ENCODE measurements around the gene DNASE1L3.

Gene DNASE1L3

DNA sequence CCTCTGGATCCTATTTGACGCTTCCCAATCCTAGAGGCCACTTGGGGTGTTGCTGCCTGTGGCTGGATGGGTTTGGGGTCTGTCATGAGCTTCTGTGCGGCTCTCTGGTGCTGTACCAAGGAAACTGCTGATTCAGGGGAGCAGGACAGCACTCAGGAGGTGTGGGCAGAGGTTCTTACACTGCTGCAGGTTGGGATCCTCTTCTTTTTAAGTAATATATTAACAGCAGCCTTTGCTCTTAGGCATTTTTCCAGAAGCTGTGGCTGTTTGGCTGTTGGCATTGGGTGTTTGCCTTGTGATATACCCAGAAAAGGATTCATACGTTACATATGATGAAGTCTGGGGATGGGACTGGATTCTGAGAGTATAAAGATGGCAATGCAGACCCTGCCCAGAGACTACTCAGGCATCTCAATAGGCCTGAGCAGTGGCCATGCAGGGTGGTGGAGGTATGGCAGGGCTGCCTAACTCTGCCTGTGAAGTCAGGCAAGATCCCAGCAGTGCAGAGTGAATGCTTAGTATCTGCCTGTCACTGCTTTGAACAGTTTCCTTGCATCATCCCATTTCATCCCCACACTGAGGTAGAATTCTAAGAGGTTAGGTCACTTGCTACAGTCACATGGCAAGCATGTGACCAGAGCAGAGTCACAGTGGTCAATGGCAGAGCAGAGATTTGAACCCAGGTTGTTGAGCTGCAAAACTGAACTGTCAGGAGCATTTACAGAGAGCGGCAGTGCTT lies 30.7 kb upstream of the DNASE1L3 start:
- no peak for DNase-seq (ENCODE audit: low read depth)
- H3K4me3 ChIP-seq (replicated peaks; ENCODE audit: low read depth, low read length), result no peak overlapping the region
- TF ChIP-seq, protein P1, sequence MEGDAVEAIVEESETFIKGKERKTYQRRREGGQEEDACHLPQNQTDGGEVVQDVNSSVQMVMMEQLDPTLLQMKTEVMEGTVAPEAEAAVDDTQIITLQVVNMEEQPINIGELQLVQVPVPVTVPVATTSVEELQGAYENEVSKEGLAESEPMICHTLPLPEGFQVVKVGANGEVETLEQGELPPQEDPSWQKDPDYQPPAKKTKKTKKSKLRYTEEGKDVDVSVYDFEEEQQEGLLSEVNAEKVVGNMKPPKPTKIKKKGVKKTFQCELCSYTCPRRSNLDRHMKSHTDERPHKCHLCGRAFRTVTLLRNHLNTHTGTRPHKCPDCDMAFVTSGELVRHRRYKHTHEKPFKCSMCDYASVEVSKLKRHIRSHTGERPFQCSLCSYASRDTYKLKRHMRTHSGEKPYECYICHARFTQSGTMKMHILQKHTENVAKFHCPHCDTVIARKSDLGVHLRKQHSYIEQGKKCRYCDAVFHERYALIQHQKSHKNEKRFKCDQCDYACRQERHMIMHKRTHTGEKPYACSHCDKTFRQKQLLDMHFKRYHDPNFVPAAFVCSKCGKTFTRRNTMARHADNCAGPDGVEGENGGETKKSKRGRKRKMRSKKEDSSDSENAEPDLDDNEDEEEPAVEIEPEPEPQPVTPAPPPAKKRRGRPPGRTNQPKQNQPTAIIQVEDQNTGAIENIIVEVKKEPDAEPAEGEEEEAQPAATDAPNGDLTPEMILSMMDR (IDR thresholded peaks at IDR 0.05; ENCODE audit: low read length, missing control alignments), result no peak

DNA sequence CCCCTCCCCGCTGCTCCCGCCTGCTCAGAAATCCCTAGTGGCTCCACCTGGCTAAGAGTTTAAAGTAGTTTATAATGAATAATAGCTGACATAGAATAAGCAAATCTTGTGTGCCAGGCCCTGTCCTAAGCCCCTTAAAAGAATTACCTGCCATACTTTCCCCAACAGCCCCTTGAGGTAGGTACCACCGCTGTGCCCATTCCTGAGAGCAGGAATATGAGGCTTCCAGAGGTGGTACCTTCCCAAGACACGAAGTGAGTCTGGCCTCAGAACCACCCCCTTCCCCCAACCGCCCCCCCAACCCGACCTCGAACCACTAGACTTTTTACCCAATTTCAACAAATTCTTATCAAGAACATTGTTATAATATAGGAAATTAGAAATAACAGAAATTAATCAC lies 28.1 kb upstream of the DNASE1L3 start:
- peak overlapping the region; percentile 86 for H3K4me3 ChIP-seq (replicated peaks; ENCODE audit: low read depth, low read length)

DNA sequence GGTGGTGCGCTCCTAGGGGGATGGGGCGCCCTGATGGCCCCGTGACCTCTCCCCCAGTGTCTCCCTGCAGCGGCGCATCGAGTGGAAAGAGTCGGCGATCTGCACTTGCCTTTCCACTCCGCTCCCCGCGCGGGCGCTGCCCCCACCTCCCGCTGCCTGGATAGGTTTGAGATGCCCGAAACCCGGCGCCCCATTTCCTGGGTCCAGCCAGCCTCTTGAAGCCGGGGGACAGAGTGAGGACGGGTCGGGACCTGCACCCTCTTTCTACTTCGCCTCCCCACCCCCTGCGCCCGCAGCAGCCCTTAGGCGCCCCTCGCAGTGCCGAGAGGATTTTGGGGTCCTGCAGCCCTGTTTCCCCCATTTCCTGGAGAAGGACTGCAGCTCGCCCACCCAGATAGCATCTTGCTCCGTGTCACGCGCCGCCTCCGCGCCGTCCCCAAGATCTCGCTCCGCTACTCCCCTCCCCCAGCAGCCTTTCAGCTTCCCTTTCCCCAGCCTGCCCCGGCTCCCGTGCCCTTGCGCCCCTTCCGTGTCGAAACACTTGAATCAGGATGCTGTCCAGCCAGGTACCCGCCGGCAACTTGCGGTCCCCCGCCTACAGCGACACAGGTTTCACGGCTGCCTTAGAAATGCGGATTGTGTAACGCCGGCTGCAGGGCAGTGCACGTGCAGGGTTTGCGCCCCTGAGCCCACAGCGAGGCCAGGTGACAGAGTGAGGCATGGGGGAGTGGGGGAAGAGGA lies 27.3 kb upstream of the DNASE1L3 start:
- peak; percentile 23 for DNase-seq (ENCODE audit: low read depth)
- TF ChIP-seq, protein P1 (IDR thresholded peaks at IDR 0.05; ENCODE audit: low read length, missing control alignments), result no peak
- H3K4me3 ChIP-seq (replicated peaks; ENCODE audit: low read depth, low read length), result peak overlapping the region; percentile 86

More for the DNA sequence above, 28.1 kb upstream of the DNASE1L3 start:
- TF ChIP-seq, protein P1 (IDR thresholded peaks at IDR 0.05; ENCODE audit: low read length, missing control alignments), result no peak
- no peak for DNase-seq (ENCODE audit: low read depth)

DNA sequence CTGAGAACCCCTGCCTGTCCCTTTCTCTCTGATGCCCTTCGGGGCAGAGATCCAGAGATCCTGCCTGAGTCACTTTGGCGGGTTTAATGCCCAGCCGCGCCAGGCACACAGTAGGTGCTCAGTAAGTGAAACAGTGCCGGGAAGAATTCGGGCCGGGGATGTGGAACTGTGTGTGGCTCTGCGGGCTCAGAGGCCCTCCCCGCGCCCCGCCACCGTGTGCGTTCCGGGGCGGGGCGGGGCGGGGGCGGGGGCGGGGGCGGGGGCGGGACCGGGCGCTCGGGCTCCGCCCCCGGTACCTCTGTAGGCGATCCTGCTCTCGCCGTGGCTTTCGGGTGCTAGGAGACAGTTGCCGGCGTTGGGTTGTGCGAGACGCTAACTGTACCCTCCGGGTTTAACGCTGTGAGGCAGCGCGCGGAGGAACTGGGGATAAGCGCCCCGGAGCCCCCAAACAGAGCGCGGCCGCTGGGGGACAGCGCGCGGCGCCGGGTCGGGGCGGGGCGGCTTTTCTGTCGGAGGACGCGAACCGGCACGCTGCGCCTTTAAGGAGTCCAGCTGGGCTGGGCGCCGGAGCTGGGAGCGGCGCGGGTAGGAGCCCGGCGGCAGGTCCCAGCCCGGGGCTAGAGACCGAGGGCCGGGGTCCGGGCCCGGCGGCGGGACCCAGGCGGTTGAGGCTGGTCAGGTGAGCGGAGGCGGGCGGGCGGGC lies 26.6 kb upstream of the DNASE1L3 start, which contains the start of gene ABHD6:
ABHD6 (plus strand) TSS at position 555 of the 703 bp plus-strand sequence. CDS start 18,795 bp downstream, outside the sequence.
- TF ChIP-seq, protein P1 (IDR thresholded peaks at IDR 0.05; ENCODE audit: low read length, missing control alignments), result no peak
- peak; percentile 60 for DNase-seq (ENCODE audit: low read depth)
- peak within 1 kb of the TSS; percentile 86 for H3K4me3 ChIP-seq (replicated peaks; ENCODE audit: low read depth, low read length)

DNA sequence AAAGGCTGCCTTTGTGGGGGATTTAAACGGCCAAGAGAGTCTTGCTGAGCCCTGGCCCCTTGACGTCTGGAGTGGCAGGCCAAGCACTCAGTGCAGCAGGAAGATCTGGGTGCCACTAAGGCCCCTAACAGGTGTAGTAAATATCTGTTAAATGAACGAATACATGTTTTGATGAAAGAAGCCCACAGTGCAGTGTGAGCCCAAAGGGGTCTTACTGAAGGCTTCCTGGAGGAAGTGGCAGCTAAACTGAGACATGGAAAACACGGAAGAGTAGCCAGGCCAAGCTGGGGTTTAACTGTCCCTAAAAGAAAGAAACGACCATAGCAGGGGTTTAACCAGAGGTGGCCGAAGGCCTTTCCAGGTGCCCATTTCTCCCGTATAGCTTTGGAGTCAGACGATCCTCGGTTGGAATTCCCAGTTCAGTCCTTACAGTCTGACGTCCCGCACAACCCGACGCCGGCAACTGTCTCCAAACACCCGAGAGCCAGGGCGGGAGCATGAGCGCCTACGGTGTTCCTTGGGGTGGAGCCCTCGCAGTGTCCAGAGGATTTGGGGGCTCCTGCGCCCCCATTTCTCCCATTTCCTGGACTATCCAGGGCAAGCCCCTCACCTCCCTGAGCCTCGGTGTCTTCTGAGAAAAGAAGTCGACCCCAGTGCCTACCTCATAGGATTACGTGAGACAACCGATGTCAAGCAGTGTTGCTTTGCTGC lies 25.9 kb upstream of the DNASE1L3 start:
- H3K4me3 ChIP-seq (replicated peaks; ENCODE audit: low read depth, low read length), result peak overlapping the region; percentile 86
- DNase-seq (ENCODE audit: low read depth), result no peak
- TF ChIP-seq, protein P1 (IDR thresholded peaks at IDR 0.05; ENCODE audit: low read length, missing control alignments), result no peak

DNA sequence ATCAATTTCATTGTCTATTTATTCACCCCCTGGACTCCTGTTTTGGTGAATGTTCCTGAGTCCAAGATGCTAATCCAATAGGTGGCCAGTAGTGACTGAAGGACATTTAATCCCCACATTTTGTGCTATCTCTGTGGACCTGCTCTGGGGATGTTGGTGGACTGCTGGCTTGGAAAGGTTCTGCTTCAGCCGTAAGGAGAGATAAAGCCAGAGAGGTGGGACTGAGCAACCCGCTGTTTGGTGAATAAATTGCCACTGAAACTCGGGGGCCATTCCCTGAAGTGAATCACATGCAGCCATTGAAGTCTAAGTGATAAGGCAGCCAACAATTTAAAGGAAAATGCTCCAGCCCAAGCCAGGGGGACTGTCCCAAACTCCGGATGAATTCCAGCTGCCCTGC lies 25.2 kb upstream of the DNASE1L3 start:
- H3K4me3 ChIP-seq (replicated peaks; ENCODE audit: low read depth, low read length), result no peak overlapping the region
- TF ChIP-seq, protein P1 (IDR thresholded peaks at IDR 0.05; ENCODE audit: low read length, missing control alignments), result no peak
- DNase-seq (ENCODE audit: low read depth), result no peak

All from fibroblast of pulmonary artery (primary cell).